SH-SY5Y (cell line): ENCODE data around the gene USP37.

ENCODE experiments used
- GATA2 ChIP-seq: IDR thresholded peaks from 2 replicates; pipeline ENCODE4 v1.6.1; 2011; ENCODE audit warnings: mild to moderate bottlenecking, low read depth, low read length
- GATA3 ChIP-seq: IDR thresholded peaks from 2 replicates; pipeline ENCODE4 v1.6.1; 2011; ENCODE audit warnings: low read depth, mild to moderate bottlenecking, low read length, moderate library complexity

DNA sequence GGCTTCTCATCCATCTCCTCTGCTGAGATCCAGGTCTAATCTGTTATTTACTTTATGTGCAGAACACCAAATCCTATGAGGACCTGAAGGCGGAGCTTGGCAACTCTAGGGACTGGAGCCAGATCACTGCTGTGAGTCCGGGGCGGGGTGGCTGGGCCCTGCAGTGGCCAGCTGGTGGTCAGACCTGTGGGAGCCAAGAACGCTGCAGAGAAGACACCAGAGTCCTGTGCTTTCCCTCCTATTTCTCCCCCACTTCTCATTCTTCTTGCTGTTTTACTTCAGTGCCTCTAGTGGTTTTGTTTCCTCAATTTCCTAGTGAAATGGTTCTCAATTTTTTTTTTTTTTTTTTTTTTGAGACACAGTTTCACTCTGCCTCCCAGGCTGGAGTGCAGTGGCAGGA, 129.6 kb downstream of the USP37 start:
- no peak for TF ChIP-seq GATA3
- TF ChIP-seq GATA2, result no peak
